T-helper 22 cell (primary cell): Measurements from ENCODE around the gene FRAS1.
"Not testable (repeated sequence)": the region's sequence is repeated elsewhere in the genome, so short reads cannot be mapped to it uniquely, and the experiment has no call there.

Experiments
- DNase-seq: peaks from one replicate; pipeline ENCODE4 v3.0.0-alpha.2; 2020; ENCODE audit warnings: low read depth

FRAS1 gene

GRCh38 chr4:78100060-78100459 is 42.9 kb downstream of the FRAS1 start:
- DNase-seq: no peak

- DNase-seq: no peak
Observed at GRCh38 chr4:78119698-78120097, 62.6 kb downstream of the FRAS1 start.

- DNase-seq: no peak
Observed at GRCh38 chr4:78120144-78120880, 63.2 kb downstream of the FRAS1 start.

- DNase-seq: no peak
Observed at GRCh38 chr4:78121338-78121904, 64.3 kb downstream of the FRAS1 start.

- not testable (repeated sequence) for DNase-seq
Observed at GRCh38 chr4:78125834-78126331, 68.8 kb downstream of the FRAS1 start.

- no peak for DNase-seq
Observed at GRCh38 chr4:78129383-78130108, 72.4 kb downstream of the FRAS1 start.

GRCh38 chr4:78131403-78131802 is 74.3 kb downstream of the FRAS1 start:
- no peak for DNase-seq

- no peak for DNase-seq
Observed at GRCh38 chr4:78136109-78137081, 79.3 kb downstream of the FRAS1 start.

- DNase-seq: no peak
Observed at GRCh38 chr4:78137532-78137931, 80.4 kb downstream of the FRAS1 start.

GRCh38 chr4:78138252-78138651 is 81.1 kb downstream of the FRAS1 start:
- DNase-seq: no peak

- no peak for DNase-seq
Observed at GRCh38 chr4:78143634-78144033, 86.5 kb downstream of the FRAS1 start.

GRCh38 chr4:78145008-78145407 is 87.9 kb downstream of the FRAS1 start:
- DNase-seq: no peak

- DNase-seq: no peak
Observed at GRCh38 chr4:78145622-78146021, 88.5 kb downstream of the FRAS1 start.

- DNase-seq: no peak
Observed at GRCh38 chr4:78149751-78150542, 92.8 kb downstream of the FRAS1 start.

GRCh38 chr4:78150543-78150864 is 93.4 kb downstream of the FRAS1 start:
- DNase-seq: no peak

- DNase-seq: no peak
Observed at GRCh38 chr4:78152795-78153194, 95.7 kb downstream of the FRAS1 start.

GRCh38 chr4:78154972-78155590 is 98.0 kb downstream of the FRAS1 start:
- DNase-seq: no peak

GRCh38 chr4:78155616-78156105 is 98.5 kb downstream of the FRAS1 start:
- DNase-seq: no peak

- DNase-seq: no peak
Observed at GRCh38 chr4:78156520-78156919, 99.4 kb downstream of the FRAS1 start.

- DNase-seq: no peak
Observed at GRCh38 chr4:78162342-78162741, 105.2 kb downstream of the FRAS1 start.

GRCh38 chr4:78162821-78163220 is 105.7 kb downstream of the FRAS1 start:
- DNase-seq: no peak
